ENCODE measurements around the gene SBNO2.

SBNO2 gene

DNA sequence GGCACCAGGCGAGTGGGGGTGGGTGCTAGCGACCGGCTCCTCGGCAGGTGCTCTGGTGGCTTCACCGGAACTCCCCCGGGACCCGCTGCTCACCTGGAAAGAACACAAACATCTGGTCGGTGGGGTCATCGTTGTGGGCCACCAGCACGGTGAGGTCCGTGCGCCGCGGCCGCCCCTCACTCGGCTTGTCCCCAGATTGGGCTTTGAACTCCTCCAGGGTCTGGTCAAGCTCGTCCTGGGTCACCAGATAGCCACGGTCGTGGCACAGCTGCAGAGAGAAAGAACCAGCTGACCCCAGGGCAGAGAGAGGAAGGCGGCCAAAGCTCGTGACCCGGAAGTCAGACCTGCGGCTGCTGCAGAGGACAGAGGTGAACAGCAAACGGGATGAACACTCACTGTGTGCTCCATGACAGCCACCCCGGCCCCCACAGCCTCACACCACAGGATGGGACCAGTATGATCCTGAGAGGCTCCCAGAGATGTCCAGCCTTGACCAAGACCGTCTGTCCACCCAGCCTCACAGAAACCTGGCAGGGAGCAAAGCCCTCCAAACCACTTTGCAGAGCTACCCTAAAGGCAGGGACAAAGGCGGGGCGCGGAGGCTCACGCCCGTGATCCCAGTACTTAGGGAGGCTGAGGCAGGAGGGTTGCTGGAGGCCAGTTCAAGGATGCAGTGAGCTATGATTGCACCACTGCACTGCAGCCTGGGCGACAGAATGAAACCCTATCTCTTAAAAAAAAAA, 80.1 kb downstream of the SBNO2 start:
- 92% methylated on average over 26 of the region's 32 CpGs for WGBS (ENCODE audit: insufficient coverage)
- Histone ChIP-seq H3K4me3 (ENCODE audit: control insufficient read depth in 1 of 7, extremely low read depth in 1 of 7, insufficient read depth in 4 of 7, low read depth in 2 of 7, low read length in 6 of 7) (peak overlapping the region; percentile 67 to 93 (median 84)), H3K9me3 (ENCODE audit: control extremely low read depth in 1 of 5, control insufficient read depth in 4 of 5, insufficient read depth in 2 of 5, low read depth in 1 of 5, low read length in 4 of 5) (no peaks in the 10 kb centered on the region), H3K4me1 (ENCODE audit: control extremely low read depth in 1 of 4, control insufficient read depth in 4 of 4, insufficient read depth in 4 of 4, low read length in 3 of 4) (peaks cover 0 to 36% (median 32%) of the 10 kb centered on the region in 4 experiments), H3K36me3 (ENCODE audit: control insufficient read depth in 4 of 4, insufficient read depth in 4 of 4, low read length in 3 of 4) (peaks cover 3 to 36% (median 23%) of the 10 kb centered on the region in 4 experiments), H3K27ac (ENCODE audit: insufficient read depth in 1 of 2, low read depth in 1 of 2, low read length in 2 of 2, poor library complexity in 1 of 2, severe bottlenecking in 2 of 2) (peak overlapping the region; percentile 40 to 86), H3K27me3 (replicated peaks in 2 of 5; ENCODE audit: control insufficient read depth in 4 of 5, insufficient read depth in 5 of 5, low read length in 4 of 5) (no peaks in the 10 kb centered on the region)
- CTCF ChIA-PET: interaction anchor here (1.1 to 1.3 kb wide), 2 partner anchors 13 to 27 kb away, joined by 3 to 4 read pairs; partner anchors contain the start of gene ARHGAP45
- POLR2A ChIA-PET: interaction anchor here (0.7 to 1.2 kb wide), 2 partner anchors 18 to 159 kb away, joined by 3 read pairs; no protein-coding TSS in a partner anchor
- no peak for DNase-seq

DNA sequence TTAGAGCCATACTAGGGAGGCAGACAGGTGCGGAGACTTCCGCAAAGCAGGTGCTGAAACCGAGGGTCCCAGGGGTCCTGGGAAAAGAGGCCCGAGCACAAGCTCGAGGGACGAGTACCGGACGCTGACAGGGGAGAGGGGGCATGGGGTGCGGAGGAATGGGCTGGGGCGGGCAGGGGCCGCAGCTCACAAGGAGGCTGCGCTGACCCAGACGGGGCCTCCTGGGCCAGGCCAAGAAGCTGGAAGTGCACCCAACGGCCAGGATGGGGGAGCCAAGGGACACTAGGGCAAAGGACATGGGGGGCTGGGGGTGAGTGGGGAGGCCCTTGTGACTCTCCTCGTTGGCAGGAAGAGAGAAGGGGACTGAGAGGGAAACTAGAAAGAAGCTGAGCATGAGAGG, 80.7 kb downstream of the SBNO2 start:
- Histone ChIP-seq H3K27ac (ENCODE audit: insufficient read depth in 1 of 2, low read depth in 1 of 2, low read length in 2 of 2, poor library complexity in 1 of 2, severe bottlenecking in 2 of 2) (no peak overlapping the region), H3K4me3 (ENCODE audit: control insufficient read depth in 1 of 7, extremely low read depth in 1 of 7, insufficient read depth in 4 of 7, low read depth in 2 of 7, low read length in 6 of 7) (peak overlapping the region in 2 of 7 experiments; percentile 93), H3K36me3 (ENCODE audit: control insufficient read depth in 4 of 4, insufficient read depth in 4 of 4, low read length in 3 of 4) (peaks cover 3 to 42% (median 24%) of the 10 kb centered on the region in 4 experiments), H3K4me1 (ENCODE audit: control extremely low read depth in 1 of 4, control insufficient read depth in 4 of 4, insufficient read depth in 4 of 4, low read length in 3 of 4) (peaks cover 0 to 39% (median 37%) of the 10 kb centered on the region in 4 experiments), H3K9me3 (ENCODE audit: control extremely low read depth in 1 of 5, control insufficient read depth in 4 of 5, insufficient read depth in 2 of 5, low read depth in 1 of 5, low read length in 4 of 5) (no peaks in the 10 kb centered on the region), H3K27me3 (replicated peaks in 2 of 5; ENCODE audit: control insufficient read depth in 4 of 5, insufficient read depth in 5 of 5, low read length in 4 of 5) (no peaks in the 10 kb centered on the region)
- POLR2A ChIA-PET: interaction anchor here (0.7 kb wide), 1 partner anchor 17 kb away, joined by 3 read pairs; no protein-coding TSS in a partner anchor
- WGBS (ENCODE audit: insufficient coverage): 97% methylated on average over 12 of the region's 15 CpGs
- CTCF ChIA-PET: interaction anchor here (1.1 to 1.3 kb wide), 2 partner anchors 13 to 26 kb away, joined by 3 to 4 read pairs; partner anchors contain the start of gene ARHGAP45
- DNase-seq: no peak

DNA sequence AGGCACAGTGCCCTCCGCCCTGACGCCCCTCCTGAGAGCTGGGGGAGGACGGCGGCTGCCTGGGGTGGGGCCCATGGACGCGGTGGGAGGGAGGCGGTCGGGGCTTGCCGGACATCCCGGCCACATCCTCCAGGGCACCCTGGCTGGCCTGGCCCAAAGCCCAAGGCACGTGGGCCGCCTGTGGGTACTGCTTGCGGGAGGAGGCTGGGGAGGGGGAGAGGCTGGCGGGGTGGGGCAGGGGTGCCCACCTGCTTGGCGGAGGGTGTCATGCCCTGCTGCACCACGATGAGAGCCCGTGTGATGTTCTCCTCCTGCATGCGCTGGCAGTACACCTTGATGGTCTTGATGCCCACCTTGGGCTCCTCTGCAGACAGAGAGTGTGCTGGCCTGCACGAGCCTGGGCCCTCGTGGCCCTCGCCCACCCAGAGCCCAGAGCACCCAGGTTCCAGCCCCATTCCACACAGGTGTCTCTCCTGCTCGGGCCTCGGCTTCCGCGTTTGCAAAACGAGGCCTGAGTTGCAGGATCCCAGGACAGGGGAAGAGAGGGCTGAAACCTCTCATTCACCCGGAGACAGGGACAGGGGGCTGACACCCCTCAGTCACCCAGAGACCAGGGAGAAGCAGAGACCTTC, 82.4 kb downstream of the SBNO2 start:
- Histone ChIP-seq H3K27me3 (replicated peaks in 2 of 5; ENCODE audit: control insufficient read depth in 4 of 5, insufficient read depth in 5 of 5, low read length in 4 of 5) (no peaks in the 10 kb centered on the region), H3K4me1 (ENCODE audit: control extremely low read depth in 1 of 4, control insufficient read depth in 4 of 4, insufficient read depth in 4 of 4, low read length in 3 of 4) (peaks cover 2 to 56% (median 50%) of the 10 kb centered on the region in 4 experiments), H3K9me3 (ENCODE audit: control extremely low read depth in 1 of 5, control insufficient read depth in 4 of 5, insufficient read depth in 2 of 5, low read depth in 1 of 5, low read length in 4 of 5) (no peaks in the 10 kb centered on the region), H3K36me3 (ENCODE audit: control insufficient read depth in 4 of 4, insufficient read depth in 4 of 4, low read length in 3 of 4) (peaks cover 3 to 45% (median 25%) of the 10 kb centered on the region in 4 experiments), H3K4me3 (ENCODE audit: control insufficient read depth in 1 of 7, extremely low read depth in 1 of 7, insufficient read depth in 4 of 7, low read depth in 2 of 7, low read length in 6 of 7) (no peak overlapping the region), H3K27ac (ENCODE audit: insufficient read depth in 1 of 2, low read depth in 1 of 2, low read length in 2 of 2, poor library complexity in 1 of 2, severe bottlenecking in 2 of 2) (no peak overlapping the region)
- ChIA-PET CTCF (interaction anchor here (1.0 to 7.1 kb wide), 2 partner anchors 10 to 25 kb away, joined by 3 to 34 read pairs; partner anchors contain the start of gene ARHGAP45), POLR2A (no interaction called here)
- no peak for DNase-seq
- 95% methylated on average over 21 of the region's 27 CpGs for WGBS (ENCODE audit: insufficient coverage)

DNA sequence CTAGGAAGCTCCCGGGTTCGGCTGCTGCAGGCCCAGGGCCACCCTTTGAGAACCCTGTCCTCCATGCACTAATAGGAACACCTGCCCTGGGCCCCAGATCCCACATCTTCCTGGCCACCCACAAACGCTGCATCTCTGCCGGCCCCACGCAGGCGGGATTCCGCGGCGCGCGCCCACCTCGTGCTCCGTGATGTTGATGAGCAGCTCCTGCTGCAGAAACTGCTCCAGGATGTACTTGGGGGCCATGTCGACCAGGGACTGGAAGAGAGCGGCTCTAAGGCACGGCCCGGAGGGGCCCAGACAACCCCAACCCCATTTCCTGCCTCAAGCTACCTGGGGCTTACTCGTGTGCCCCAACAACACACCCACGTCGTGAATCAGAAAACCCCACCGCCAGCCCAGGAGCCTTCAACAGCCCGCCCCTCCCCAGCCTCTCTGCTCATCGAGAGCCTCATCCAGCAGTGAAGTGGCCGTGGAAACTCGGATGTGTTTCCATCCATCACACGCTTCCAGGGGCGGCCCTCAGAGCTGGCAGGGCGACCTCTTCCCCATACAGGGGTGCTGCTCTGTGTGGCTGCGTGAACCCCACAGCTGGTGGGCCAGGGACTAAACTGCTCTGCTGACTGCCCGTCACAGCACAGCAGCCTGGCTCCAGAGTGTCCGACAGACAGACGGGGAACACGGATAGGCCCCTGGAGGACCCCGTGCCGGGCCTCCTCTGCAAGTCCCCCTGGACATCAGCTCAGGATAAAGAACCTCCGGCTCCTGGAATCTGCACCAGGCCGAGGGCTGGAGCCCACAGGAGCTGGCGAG, 83.1 kb downstream of the SBNO2 start:
- Histone ChIP-seq H3K27me3 (replicated peaks in 2 of 5; ENCODE audit: control insufficient read depth in 4 of 5, insufficient read depth in 5 of 5, low read length in 4 of 5) (no peaks in the 10 kb centered on the region), H3K4me1 (ENCODE audit: control extremely low read depth in 1 of 4, control insufficient read depth in 4 of 4, insufficient read depth in 4 of 4, low read length in 3 of 4) (peaks cover 2 to 58% (median 55%) of the 10 kb centered on the region in 4 experiments), H3K36me3 (ENCODE audit: control insufficient read depth in 4 of 4, insufficient read depth in 4 of 4, low read length in 3 of 4) (peaks cover 3 to 53% (median 32%) of the 10 kb centered on the region in 4 experiments), H3K27ac (ENCODE audit: insufficient read depth in 1 of 2, low read depth in 1 of 2, low read length in 2 of 2, poor library complexity in 1 of 2, severe bottlenecking in 2 of 2) (no peak overlapping the region), H3K4me3 (ENCODE audit: control insufficient read depth in 1 of 7, extremely low read depth in 1 of 7, insufficient read depth in 4 of 7, low read depth in 2 of 7, low read length in 6 of 7) (no peak overlapping the region), H3K9me3 (ENCODE audit: control extremely low read depth in 1 of 5, control insufficient read depth in 4 of 5, insufficient read depth in 2 of 5, low read depth in 1 of 5, low read length in 4 of 5) (no peaks in the 10 kb centered on the region)
- ChIA-PET POLR2A (no interaction called here), CTCF (interaction anchor here (1.0 to 7.1 kb wide), 2 partner anchors 10 to 25 kb away, joined by 3 to 34 read pairs; partner anchors contain the start of gene ARHGAP45)
- no peak for DNase-seq
- WGBS (ENCODE audit: insufficient coverage): 98% methylated on average over 37 of the region's 38 CpGs

DNA sequence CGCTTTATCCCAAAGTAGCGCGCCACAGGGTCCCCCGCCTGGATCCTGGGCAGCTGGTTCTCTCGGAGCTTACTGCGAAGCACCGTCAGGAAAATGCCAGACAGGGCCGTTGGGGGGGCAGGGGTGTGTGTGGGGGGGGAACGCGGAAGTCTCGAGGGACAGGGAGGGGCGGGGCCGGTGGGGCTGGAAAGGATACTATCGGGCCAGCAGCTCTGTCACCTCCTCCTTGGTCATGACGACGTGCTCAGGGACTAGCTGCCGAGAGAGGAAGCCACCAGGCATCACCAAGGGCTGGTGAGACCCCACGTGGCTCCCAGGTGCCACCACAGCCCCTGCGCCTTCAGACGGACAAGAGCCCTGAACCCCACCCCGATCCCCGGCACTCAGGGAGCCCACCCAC, 84.2 kb downstream of the SBNO2 start:
- WGBS (ENCODE audit: insufficient coverage): 82% methylated on average over 6 of the region's 22 CpGs
- ChIA-PET CTCF (interaction anchor here (1.2 to 7.1 kb wide), 2 partner anchors 23 to 68 kb away, joined by 3 to 34 read pairs; partner anchors contain the start of genes ARHGAP45 and RNU6-2), POLR2A (interaction anchor here (0.6 to 1.4 kb wide), 2 partner anchors 15 to 179 kb away, joined by 3 read pairs; no protein-coding TSS in a partner anchor)
- Histone ChIP-seq H3K27ac (ENCODE audit: insufficient read depth in 1 of 2, low read depth in 1 of 2, low read length in 2 of 2, poor library complexity in 1 of 2, severe bottlenecking in 2 of 2) (no peak overlapping the region), H3K27me3 (replicated peaks in 2 of 5; ENCODE audit: control insufficient read depth in 4 of 5, insufficient read depth in 5 of 5, low read length in 4 of 5) (no peaks in the 10 kb centered on the region), H3K4me1 (ENCODE audit: control extremely low read depth in 1 of 4, control insufficient read depth in 4 of 4, insufficient read depth in 4 of 4, low read length in 3 of 4) (peaks cover 2 to 52% (median 50%) of the 10 kb centered on the region in 4 experiments), H3K36me3 (ENCODE audit: control insufficient read depth in 4 of 4, insufficient read depth in 4 of 4, low read length in 3 of 4) (peaks cover 5 to 58% (median 39%) of the 10 kb centered on the region in 4 experiments), H3K9me3 (ENCODE audit: control extremely low read depth in 1 of 5, control insufficient read depth in 4 of 5, insufficient read depth in 2 of 5, low read depth in 1 of 5, low read length in 4 of 5) (no peaks in the 10 kb centered on the region), H3K4me3 (ENCODE audit: control insufficient read depth in 1 of 7, extremely low read depth in 1 of 7, insufficient read depth in 4 of 7, low read depth in 2 of 7, low read length in 6 of 7) (no peak overlapping the region)
- DNase-seq: peak in 2 of 3 donors; percentile 40 to 59

DNA sequence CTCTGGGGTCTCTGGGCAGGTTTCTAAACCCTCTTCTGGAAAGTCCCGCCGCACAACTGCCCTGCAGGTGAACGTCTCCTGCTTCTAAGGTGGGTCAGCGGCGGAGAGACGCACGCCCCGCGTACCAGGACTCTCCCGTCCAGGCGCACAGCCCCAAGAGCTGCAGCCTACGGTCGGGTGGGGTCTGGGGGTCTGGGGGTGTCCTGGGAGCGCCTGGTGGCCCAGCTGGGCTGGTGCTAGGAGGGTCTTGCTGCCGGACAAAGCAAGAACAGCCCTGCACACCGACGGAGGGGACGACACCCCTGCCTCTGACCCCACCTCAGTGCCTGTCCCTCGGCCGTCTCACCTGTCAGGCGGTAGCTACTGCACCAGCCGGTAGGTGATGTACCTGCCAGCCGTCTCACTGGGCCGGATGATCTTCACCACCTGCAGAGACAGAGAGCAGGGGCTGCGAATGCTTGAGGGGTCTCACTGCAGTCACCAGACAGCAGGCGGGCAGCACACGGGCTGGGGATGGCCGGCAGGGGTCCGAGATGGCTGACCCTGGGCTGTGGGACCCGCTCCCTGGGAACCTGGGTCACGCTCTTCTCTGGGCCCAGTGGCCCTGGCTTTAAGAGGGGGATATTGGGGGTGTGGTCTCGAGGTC, 84.8 kb downstream of the SBNO2 start:
- Histone ChIP-seq H3K27ac (ENCODE audit: insufficient read depth in 1 of 2, low read depth in 1 of 2, low read length in 2 of 2, poor library complexity in 1 of 2, severe bottlenecking in 2 of 2) (peak overlapping the region in 1 of 2 experiments; percentile 29), H3K9me3 (ENCODE audit: control extremely low read depth in 1 of 5, control insufficient read depth in 4 of 5, insufficient read depth in 2 of 5, low read depth in 1 of 5, low read length in 4 of 5) (no peaks in the 10 kb centered on the region), H3K36me3 (ENCODE audit: control insufficient read depth in 4 of 4, insufficient read depth in 4 of 4, low read length in 3 of 4) (peaks cover 7 to 63% (median 43%) of the 10 kb centered on the region in 4 experiments), H3K27me3 (replicated peaks in 2 of 5; ENCODE audit: control insufficient read depth in 4 of 5, insufficient read depth in 5 of 5, low read length in 4 of 5) (no peaks in the 10 kb centered on the region), H3K4me3 (ENCODE audit: control insufficient read depth in 1 of 7, extremely low read depth in 1 of 7, insufficient read depth in 4 of 7, low read depth in 2 of 7, low read length in 6 of 7) (no peak overlapping the region), H3K4me1 (ENCODE audit: control extremely low read depth in 1 of 4, control insufficient read depth in 4 of 4, insufficient read depth in 4 of 4, low read length in 3 of 4) (peaks cover 2 to 48% (median 45%) of the 10 kb centered on the region in 4 experiments)
- 95% methylated on average over 31 of the region's 32 CpGs for WGBS (ENCODE audit: insufficient coverage)
- DNase-seq: no peak
- ChIA-PET POLR2A (interaction anchor here (1.2 to 1.4 kb wide), 2 partner anchors 15 kb away, joined by 3 read pairs; no protein-coding TSS in a partner anchor), CTCF (interaction anchor here (0.6 to 7.1 kb wide), 5 partner anchors 12 to 68 kb away, joined by 3 to 34 read pairs (median 5); partner anchors contain the start of genes ABCA7, ARHGAP45 and RNU6-2)
